PFSK-1 (cell line): ENCODE data around the gene TEKT3.

Source experiments
- FOXP2 ChIP-seq: optimal IDR thresholded peaks from 2 replicates; pipeline ENCODE3; 2011; ENCODE audit warnings: borderline replicate concordance, control low read depth, inconsistent platforms; ENCODE audit not compliant: insufficient read depth; ENCODE audit errors: extremely low read length, extremely low read depth
- POLR2AphosphoS5 ChIP-seq: IDR thresholded peaks from 2 replicates; pipeline ENCODE4 v1.6.1; 2012; ENCODE audit warnings: low read depth, mild to moderate bottlenecking, control low read depth, low read length, moderate library complexity
- SIN3A ChIP-seq: IDR thresholded peaks from 2 replicates; pipeline ENCODE4 v1.6.1; 2012; ENCODE audit warnings: mild to moderate bottlenecking, low read length, moderate library complexity, borderline replicate concordance; ENCODE audit not compliant: insufficient read depth
- TAF1 ChIP-seq: IDR thresholded peaks from 2 replicates; pipeline ENCODE4 v1.6.1; 2012; ENCODE audit warnings: low read length, control low read depth, borderline replicate concordance; ENCODE audit not compliant: insufficient read depth
- TF ChIP-seq, protein P1 (sequence below), 2 experiments: IDR thresholded peaks; 2 replicates each; pipeline versions ENCODE4 v1.6.1 to v1.8.0; 2011 to 2012; ENCODE audit warnings: low read depth in 2 of 2, low read length in 2 of 2, control low read depth in 1 of 2, inconsistent platforms in 1 of 2, mild to moderate bottlenecking in 1 of 2, moderate library complexity in 1 of 2; ENCODE audit not compliant: insufficient read depth in 1 of 2

The TEKT3 gene

GRCh38 chr17:15335446-15335845 lies 6.0 kb downstream of the TEKT3 start:
- TF ChIP-seq FOXP2 = no peak
- TF ChIP-seq POLR2AphosphoS5 = no peak
- TF ChIP-seq, protein P1, sequence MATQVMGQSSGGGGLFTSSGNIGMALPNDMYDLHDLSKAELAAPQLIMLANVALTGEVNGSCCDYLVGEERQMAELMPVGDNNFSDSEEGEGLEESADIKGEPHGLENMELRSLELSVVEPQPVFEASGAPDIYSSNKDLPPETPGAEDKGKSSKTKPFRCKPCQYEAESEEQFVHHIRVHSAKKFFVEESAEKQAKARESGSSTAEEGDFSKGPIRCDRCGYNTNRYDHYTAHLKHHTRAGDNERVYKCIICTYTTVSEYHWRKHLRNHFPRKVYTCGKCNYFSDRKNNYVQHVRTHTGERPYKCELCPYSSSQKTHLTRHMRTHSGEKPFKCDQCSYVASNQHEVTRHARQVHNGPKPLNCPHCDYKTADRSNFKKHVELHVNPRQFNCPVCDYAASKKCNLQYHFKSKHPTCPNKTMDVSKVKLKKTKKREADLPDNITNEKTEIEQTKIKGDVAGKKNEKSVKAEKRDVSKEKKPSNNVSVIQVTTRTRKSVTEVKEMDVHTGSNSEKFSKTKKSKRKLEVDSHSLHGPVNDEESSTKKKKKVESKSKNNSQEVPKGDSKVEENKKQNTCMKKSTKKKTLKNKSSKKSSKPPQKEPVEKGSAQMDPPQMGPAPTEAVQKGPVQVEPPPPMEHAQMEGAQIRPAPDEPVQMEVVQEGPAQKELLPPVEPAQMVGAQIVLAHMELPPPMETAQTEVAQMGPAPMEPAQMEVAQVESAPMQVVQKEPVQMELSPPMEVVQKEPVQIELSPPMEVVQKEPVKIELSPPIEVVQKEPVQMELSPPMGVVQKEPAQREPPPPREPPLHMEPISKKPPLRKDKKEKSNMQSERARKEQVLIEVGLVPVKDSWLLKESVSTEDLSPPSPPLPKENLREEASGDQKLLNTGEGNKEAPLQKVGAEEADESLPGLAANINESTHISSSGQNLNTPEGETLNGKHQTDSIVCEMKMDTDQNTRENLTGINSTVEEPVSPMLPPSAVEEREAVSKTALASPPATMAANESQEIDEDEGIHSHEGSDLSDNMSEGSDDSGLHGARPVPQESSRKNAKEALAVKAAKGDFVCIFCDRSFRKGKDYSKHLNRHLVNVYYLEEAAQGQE (IDR thresholded peaks at IDR 0.05; ENCODE audit: insufficient read depth in 1 of 2, low read depth in 2 of 2, low read length in 2 of 2) = no peak
- no peak for TF ChIP-seq TAF1
- TF ChIP-seq SIN3A = no peak

- TF ChIP-seq FOXP2 = no peak
- TF ChIP-seq SIN3A = no peak
- TF ChIP-seq, protein P1 (IDR thresholded peaks at IDR 0.05; ENCODE audit: insufficient read depth in 1 of 2, low read depth in 2 of 2, low read length in 2 of 2) = no peak
- TF ChIP-seq POLR2AphosphoS5 = no peak
- no peak for TF ChIP-seq TAF1
These were observed 7.1 kb downstream of the TEKT3 start for GRCh38 chr17:15334266-15334665.

DNA sequence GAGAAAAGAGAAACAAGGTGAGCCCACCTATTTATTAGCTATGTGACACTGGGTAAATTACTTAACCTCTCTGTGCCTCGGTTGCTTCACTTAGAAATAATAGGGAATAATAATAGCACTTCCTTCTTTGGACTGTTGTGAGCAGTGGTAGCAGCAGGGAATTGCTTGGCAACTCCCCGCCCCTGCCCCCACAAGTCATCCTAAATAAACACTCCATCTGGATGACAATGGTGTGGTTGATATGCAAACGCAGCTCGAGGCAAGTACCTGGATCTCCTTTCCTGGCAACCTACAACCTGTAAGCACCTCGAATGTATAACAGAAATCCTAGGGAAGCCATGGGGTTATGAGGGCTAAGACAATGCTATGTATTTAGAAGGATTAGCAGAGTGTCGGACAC lies 9.1 kb downstream of the TEKT3 start:
- TF ChIP-seq TAF1 (no peak), POLR2AphosphoS5 (no peak), FOXP2 (no peak), SIN3A (no peak)
- TF ChIP-seq, protein P1 (IDR thresholded peaks at IDR 0.05; ENCODE audit: insufficient read depth in 1 of 2, low read depth in 2 of 2, low read length in 2 of 2) = no peak

- TF ChIP-seq FOXP2 (no peak), SIN3A (no peak), TAF1 (no peak), POLR2AphosphoS5 (no peak)
- TF ChIP-seq, protein P1 (IDR thresholded peaks at IDR 0.05; ENCODE audit: insufficient read depth in 1 of 2, low read depth in 2 of 2, low read length in 2 of 2) = no peak
These were observed 18.3 kb downstream of the TEKT3 start for GRCh38 chr17:15323131-15323530.

- no peak for TF ChIP-seq TAF1
- TF ChIP-seq SIN3A = no peak
- no peak for TF ChIP-seq FOXP2
- no peak for TF ChIP-seq POLR2AphosphoS5
- TF ChIP-seq, protein P1 (IDR thresholded peaks at IDR 0.05; ENCODE audit: insufficient read depth in 1 of 2, low read depth in 2 of 2, low read length in 2 of 2) = no peak
These were observed 19.7 kb downstream of the TEKT3 start for GRCh38 chr17:15321556-15322251.
